Muscle layer of colon (tissue), 2 donors: ENCODE results near the gene NCOR1.

ENCODE experiments used
- H3K27ac ChIP-seq: one replicate; pipeline ENCODE4 v1.7.0; 2013; ENCODE audit warnings: low read depth, mild to moderate bottlenecking, low read length, moderate library complexity
- H3K27me3 ChIP-seq, 2 donors: one replicate each; pipeline ENCODE4 v1.7.0; 2013; ENCODE audit warnings: low read length in 2 of 2, mild to moderate bottlenecking in 2 of 2; ENCODE audit not compliant: insufficient read depth in 2 of 2, control insufficient read depth in 1 of 2
- H3K36me3 ChIP-seq: one replicate; pipeline ENCODE4 v1.7.0; 2013; ENCODE audit warnings: mild to moderate bottlenecking, low read length; ENCODE audit not compliant: insufficient read depth
- H3K4me1 ChIP-seq: one replicate; pipeline ENCODE4 v1.7.0; 2013; ENCODE audit warnings: mild to moderate bottlenecking, low read length; ENCODE audit not compliant: insufficient read depth
- H3K4me3 ChIP-seq, 2 donors: one replicate each; pipeline ENCODE4 v1.7.0; 2013; ENCODE audit warnings: low read length in 2 of 2, low read depth in 1 of 2, mild to moderate bottlenecking in 1 of 2, moderate library complexity in 1 of 2
- H3K9ac ChIP-seq: one replicate; pipeline ENCODE4 v1.7.0; 2013; ENCODE audit warnings: low read length
- H3K9me3 ChIP-seq: one replicate; pipeline ENCODE4 v1.7.0; 2013; ENCODE audit warnings: mild to moderate bottlenecking, low read length
- donor health status: abdominal sarcoma.
- donor health status: Adenocarcinoma of cecum.

Gene NCOR1

DNA sequence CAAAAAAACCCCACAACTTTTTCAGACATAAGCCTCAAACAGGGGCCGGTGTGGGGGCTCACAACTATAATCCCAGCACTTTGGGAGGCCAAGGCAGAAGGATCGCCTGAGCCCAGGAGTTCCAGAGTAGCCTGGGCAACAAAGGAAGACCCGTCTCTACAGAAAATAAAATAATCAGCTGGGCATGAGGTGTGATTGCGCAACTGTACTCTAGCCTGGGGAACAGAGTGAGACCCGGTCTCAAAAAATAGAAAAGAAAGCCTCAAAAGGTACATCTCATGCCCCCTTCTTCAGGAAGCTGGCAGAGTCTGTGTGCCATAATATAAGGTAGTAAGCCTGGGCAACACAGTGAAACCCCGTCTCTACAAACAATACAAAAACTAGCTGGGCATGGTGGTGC is 219.0 kb downstream of the NCOR1 start:
- peaks cover 18% of the 10 kb centered on the region for H3K4me1 ChIP-seq
- peaks cover 14% of the 10 kb centered on the region for H3K36me3 ChIP-seq

DNA sequence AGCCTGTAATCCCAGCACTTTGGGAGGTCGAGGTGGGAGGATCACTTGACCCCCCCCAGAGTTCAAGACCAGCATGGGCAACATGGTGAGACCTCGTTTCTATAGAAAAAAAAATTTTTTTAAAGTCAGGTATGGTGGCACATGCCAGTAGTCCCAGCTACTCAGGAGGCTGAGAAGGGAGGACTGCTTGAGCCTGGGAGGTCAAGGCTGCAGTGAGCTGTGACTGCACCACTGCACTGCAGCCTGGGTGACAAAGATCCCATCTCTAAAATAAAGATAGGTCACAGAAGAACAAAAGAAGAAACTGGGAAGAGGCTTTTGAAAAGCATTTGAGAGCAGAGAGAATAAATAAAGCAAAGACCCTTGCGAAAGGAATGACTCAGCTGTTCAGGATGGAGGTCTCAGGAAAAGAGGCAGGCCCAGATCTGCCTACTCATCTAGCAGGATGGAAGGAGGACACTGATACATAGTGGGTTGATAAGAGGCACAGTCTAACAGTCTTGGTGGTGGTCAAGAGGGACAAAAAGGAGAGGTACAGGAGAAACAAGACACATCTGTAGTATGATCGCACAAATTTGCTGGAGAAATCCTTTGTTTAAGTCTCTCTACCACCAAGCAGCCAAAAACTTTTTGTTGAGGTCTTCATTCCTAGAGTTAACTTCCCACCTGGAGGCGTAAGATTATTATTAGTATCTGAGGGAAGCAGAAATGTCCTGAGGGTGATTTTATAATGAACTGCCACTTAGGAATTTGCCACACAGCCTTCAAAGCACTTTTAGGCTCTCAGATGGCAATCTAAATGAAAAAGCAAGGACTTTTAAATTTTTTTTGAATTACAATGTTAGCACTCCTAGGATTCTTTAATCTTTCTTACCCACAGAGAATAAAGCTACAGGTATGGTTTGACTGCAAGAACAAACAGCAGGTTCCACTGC is 233.4 kb downstream of the NCOR1 start:
- Histone ChIP-seq H3K4me3 (no peak overlapping the region), H3K9ac (no peak overlapping the region), H3K27me3 (no peaks in the 10 kb centered on the region), H3K4me1 (peaks cover 3% of the 10 kb centered on the region), H3K27ac (no peak overlapping the region), H3K9me3 (no peaks in the 10 kb centered on the region), H3K36me3 (peaks cover 45% of the 10 kb centered on the region)

More for the DNA sequence above, 219.0 kb downstream of the NCOR1 start:
- Histone ChIP-seq H3K9ac (no peak overlapping the region), H3K4me3 (no peak overlapping the region), H3K27ac (no peak overlapping the region), H3K9me3 (no peaks in the 10 kb centered on the region), H3K27me3 (no peaks in the 10 kb centered on the region)

DNA sequence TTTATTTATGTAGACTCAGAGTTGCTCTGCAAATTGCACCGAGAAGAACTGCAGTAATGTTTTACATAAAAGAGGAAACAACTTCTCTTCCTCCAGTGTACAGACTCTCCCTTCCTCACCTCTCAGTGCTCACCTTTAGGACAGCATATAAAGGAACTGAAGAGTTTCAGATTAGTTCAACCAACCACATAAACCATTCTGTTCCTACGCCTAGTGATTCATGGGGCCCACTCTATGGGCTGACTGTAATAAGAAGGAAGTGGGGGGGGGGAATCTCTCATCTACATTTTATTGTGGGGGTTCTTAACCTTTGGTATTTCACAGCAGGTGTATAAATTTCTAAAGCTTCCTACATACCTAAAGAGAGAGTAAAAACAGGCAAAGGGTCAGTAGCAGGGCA is 234.1 kb downstream of the NCOR1 start:
- H3K9me3 ChIP-seq, result no peaks in the 10 kb centered on the region
- H3K9ac ChIP-seq, result no peak overlapping the region
- no peak overlapping the region for H3K4me3 ChIP-seq
- no peaks in the 10 kb centered on the region for H3K27me3 ChIP-seq
- H3K27ac ChIP-seq, result no peak overlapping the region
- H3K36me3 ChIP-seq, result peaks cover 51% of the 10 kb centered on the region
- peaks cover 8% of the 10 kb centered on the region for H3K4me1 ChIP-seq
